Lung (tissue), 12 donors: Measurements from ENCODE around the gene EPB41. TPM values are rescaled to one million over a fixed set of nuclear protein-coding genes. Genes with fewer than 3 reads are reported as not detected.

Source experiments
- ATAC-seq: fragments of 200-7000 bp; cut with Tn5 transposase; one replicate; pipeline ENCODE4 v1.9.1; 2020; ENCODE audit warnings: moderate number of reproducible peaks; ENCODE audit not compliant: insufficient read depth, low FRiP score
- DNase-seq, 3 donors: peaks; one replicate each; pipeline ENCODE4 v3.0.0-alpha.2; 2013 to 2017
- H3K27ac ChIP-seq, 2 donors: one replicate each; pipeline ENCODE4 v1.5.1; 2013; ENCODE audit warnings: mild to moderate bottlenecking in 2 of 2, moderate library complexity in 2 of 2, control low read depth in 1 of 2, inconsistent platforms in 1 of 2, low read depth in 1 of 2, low read length in 1 of 2
- H3K27me3 ChIP-seq, 3 donors: one replicate each; pipeline ENCODE4 v1.5.1; 2013; ENCODE audit warnings: low read length in 2 of 3; ENCODE audit not compliant: control insufficient read depth in 3 of 3, insufficient read depth in 3 of 3
- H3K36me3 ChIP-seq, 4 donors: one replicate each; pipeline ENCODE4 v1.5.1; 2013; ENCODE audit warnings: low read length in 4 of 4, mild to moderate bottlenecking in 1 of 4, moderate library complexity in 1 of 4; ENCODE audit not compliant: control insufficient read depth in 4 of 4, insufficient read depth in 4 of 4
- H3K4me1 ChIP-seq, 5 donors: one replicate each; pipeline ENCODE4 v1.5.1; 2013; ENCODE audit warnings: low read length in 5 of 5, mild to moderate bottlenecking in 2 of 5, moderate library complexity in 1 of 5; ENCODE audit not compliant: control insufficient read depth in 5 of 5, insufficient read depth in 5 of 5
- H3K4me3 ChIP-seq: one replicate; pipeline ENCODE4 v1.5.1; 2013; ENCODE audit warnings: mild to moderate bottlenecking, control low read depth, moderate library complexity
- H3K9ac ChIP-seq, 2 donors: one replicate each; pipeline ENCODE4 v1.5.1; 2013; ENCODE audit warnings: low read length in 2 of 2, control low read depth in 1 of 2; ENCODE audit not compliant: insufficient read depth in 1 of 2
- H3K9me3 ChIP-seq, 4 donors: one replicate each; pipeline ENCODE4 v1.5.1; 2013; ENCODE audit warnings: low read length in 3 of 4, mild to moderate bottlenecking in 1 of 4, moderate library complexity in 1 of 4; ENCODE audit not compliant: control insufficient read depth in 4 of 4, insufficient read depth in 3 of 4
- CTCF ChIP-seq: IDR thresholded peaks from 2 replicates; pipeline ENCODE4 v1.5.1; 2012; ENCODE audit warnings: mild to moderate bottlenecking; ENCODE audit errors: control extremely low read depth, extremely low read depth
- WGBS, 2 donors: extraction: QIAGEN DNeasy Blood & Tissue Kit; methylation state at CpG; one replicate each; pipeline ENCODE4 v1.1.7; 2013; 5-methylcytosine and 5-hydroxymethylcytosine counted together
- polyA plus RNA-seq, 2 donors: library from polyadenylated mRNA; stranded (reverse); fragments of 200-250 nt; gene quantifications; one replicate each; pipeline ENCODE4 v1.2.1, GENCODE V29; 2013
- total RNA-seq, 2 donors: library from RNA; depleted of rRNA in 1 of 2; stranded (reverse); fragments of >200 nt in 1 of 2; gene quantifications; one replicate each; pipeline ENCODE4 v1.2.1, GENCODE V29; 2014 to 2021
- donor health status: control.
- donor health status: control.
- donor health status: Bipolar disorder and iron deficiency.
- donor health status: healthy.
- donor health status: DM: yes; HTN: yes; CAD: no.

Gene EPB41
- total and polyA plus RNA-seq, 4 donors: 10.4 to 69.0 (median 33.3) TPM

GRCh38 chr1:28981210-28981609 lies 66.8 kb downstream of the EPB41 start:
- 48 to 75% methylated on average over 3 of the region's 3 CpGs for WGBS, 2 donors
- Histone ChIP-seq H3K4me1 (peaks cover 0 to 2% (median 0%) of the 10 kb centered on the region in 5 donors), H3K27ac (no peak overlapping the region), H3K9me3 (peaks cover 0 to 4% (median 0%) of the 10 kb centered on the region in 4 donors), H3K36me3 (no peaks in the 10 kb centered on the region), H3K9ac (no peak overlapping the region), H3K27me3 (no peaks in the 10 kb centered on the region), H3K4me3 (no peak overlapping the region)
- peak in 1 of 3 donors; percentile 14 for DNase-seq
- no peak for TF ChIP-seq CTCF
- no peak for ATAC-seq

GRCh38 chr1:28982198-28982597 lies 67.8 kb downstream of the EPB41 start:
- H3K27me3 ChIP-seq: no peaks in the 10 kb centered on the region
- no peaks in the 10 kb centered on the region for H3K36me3 ChIP-seq
- H3K9me3 ChIP-seq: peaks cover 0 to 4% (median 0%) of the 10 kb centered on the region in 4 donors
- no peak for TF ChIP-seq CTCF
- H3K27ac ChIP-seq: no peak overlapping the region
- DNase-seq (no peak), ATAC-seq (no peak)
- H3K4me1 ChIP-seq: peaks cover 0 to 2% (median 0%) of the 10 kb centered on the region in 5 donors
- H3K4me3 ChIP-seq: no peak overlapping the region
- H3K9ac ChIP-seq: no peak overlapping the region
- WGBS, 2 donors: 96 to 97% methylated on average over 6 of the region's 6 CpGs

- no peak for TF ChIP-seq CTCF
- 79 to 94% methylated on average over 1 of the region's 1 CpG for WGBS, 2 donors
- H3K36me3 ChIP-seq: no peaks in the 10 kb centered on the region
- ATAC-seq (no peak), DNase-seq (no peak)
- no peak overlapping the region for H3K4me3 ChIP-seq
- peaks cover 0 to 4% (median 0%) of the 10 kb centered on the region in 4 donors for H3K9me3 ChIP-seq
- H3K4me1 ChIP-seq: peaks cover 0 to 2% (median 0%) of the 10 kb centered on the region in 5 donors
- no peaks in the 10 kb centered on the region for H3K27me3 ChIP-seq
- no peak overlapping the region for H3K9ac ChIP-seq
- H3K27ac ChIP-seq: peak overlapping the region; percentile 42 to 83
These were observed 68.7 kb downstream of the EPB41 start for GRCh38 chr1:28983091-28983490.
